HCT116 (cell line): ENCODE results near the gene ASAP2. TPM values are rescaled to one million over a fixed set of nuclear protein-coding genes. Genes with fewer than 3 reads are reported as not detected.

Experiments
- ATAC-seq: fragments of 200-7000 bp; cut with Tn5 transposase; 2 replicates; pipeline ENCODE4 v1.9.1; 2020; ENCODE audit warnings: mild to moderate bottlenecking, moderate library complexity
- BruUV-seq: library from RNA; stranded (reverse); fragments of 400-500 nt; replicated peaks from 2 replicates; lab custom pipeline; 2021; lab: Mats Ljungman, UMichigan
- CTCF ChIA-PET: fragments of 300-600 bp; sonication (Branson Sonifier 250); formaldehyde crosslinking; loops from one replicate; lab custom pipeline; 2021; ENCODE audit warnings: antibody characterized with exemption; lab: Charles Lee
- POLR2A ChIA-PET: fragments of 300-600, 350-600 bp; sonication (Branson Sonifier 250); formaldehyde crosslinking; loops from one replicate; lab custom pipeline; 2021; ENCODE audit warnings: antibody characterized with exemption; lab: Charles Lee
- RAD21 ChIA-PET, 2 experiments: fragments of 300-600 bp; sonication (Branson Sonifier 250); formaldehyde crosslinking; loops; one replicate each; lab custom pipeline; 2023; ENCODE audit warnings: low total read pairs in 2 of 2; ENCODE audit not compliant: uncharacterized antibody in 2 of 2, unreplicated experiment in 2 of 2, low non-redundant PET in 1 of 2; lab: Charles Lee
- DNase-seq: peaks from one replicate; pipeline ENCODE4 v3.0.0-alpha.2; 2010; ENCODE audit warnings: low read depth, low spot score
- H2AFZ ChIP-seq: fragments of 200-600 bp; shearing (Covaris generic), sonication (generic); 2 replicates; pipeline ENCODE4 v1.6.1; 2017; ENCODE audit warnings: low read depth, mixed run types, mixed read lengths, antibody characterized with exemption, low read length; ENCODE audit not compliant: poor library complexity, severe bottlenecking
- H3K27ac ChIP-seq: 2 replicates; pipeline ENCODE4 v1.5.1; 2012; ENCODE audit warnings: low read depth, low read length
- H3K27me3 ChIP-seq: fragments of 200-600 bp; sonication (generic); 2 replicates; pipeline ENCODE4 v1.6.1; 2016; ENCODE audit warnings: mixed run types, low read length, mixed read lengths; ENCODE audit not compliant: insufficient read depth
- H3K36me3 ChIP-seq, 2 experiments: fragments of 200-500 bp in 1 of 2; fragments of 200-600 bp in 1 of 2; sonication (Bioruptor generic) in 1 of 2; sonication (generic) in 1 of 2; 2 replicates each; pipeline versions ENCODE4 v1.5.1 to v1.6.1; 2014 to 2016; ENCODE audit warnings: low read length in 2 of 2, inconsistent platforms in 1 of 2, mixed read lengths in 1 of 2, mixed run types in 1 of 2; ENCODE audit not compliant: insufficient read depth in 2 of 2, control insufficient read depth in 1 of 2
- H3K4me1 ChIP-seq, 2 experiments: fragments of 200-600 bp in 1 of 2; sonication (generic) in 1 of 2; 2 replicates each; pipeline versions ENCODE4 v1.5.1 to v1.6.1; 2012 to 2017; ENCODE audit warnings: low read length in 2 of 2, inconsistent platforms in 1 of 2, mild to moderate bottlenecking in 1 of 2, mixed read lengths in 1 of 2, mixed run types in 1 of 2, moderate library complexity in 1 of 2; ENCODE audit not compliant: insufficient read depth in 2 of 2, control insufficient read depth in 1 of 2
- H3K4me2 ChIP-seq: fragments of 200-600 bp; sonication (generic); 2 replicates; pipeline ENCODE4 v1.6.1; 2017; ENCODE audit warnings: mixed run types, low read length, mixed read lengths
- H3K4me3 ChIP-seq, 2 experiments: fragments of 200-600 bp in 1 of 2; sonication (generic) in 1 of 2; replicated peaks in 1 of 2; 2 replicates each; pipeline ENCODE4 v1.5.1; 2011 to 2016; ENCODE audit warnings: low read length in 2 of 2, control low read depth in 1 of 2, low read depth in 1 of 2, mild to moderate bottlenecking in 1 of 2, mixed read lengths in 1 of 2, mixed run types in 1 of 2
- H3K79me2 ChIP-seq: fragments of 200-600 bp; sonication (generic); 2 replicates; pipeline ENCODE4 v1.6.1; 2017; ENCODE audit warnings: mild to moderate bottlenecking, mixed run types, low read length, moderate library complexity, mixed read lengths; ENCODE audit not compliant: insufficient read depth
- H3K9ac ChIP-seq: fragments of 200-600 bp; sonication (generic); 2 replicates; pipeline ENCODE4 v1.6.1; 2016; ENCODE audit warnings: low read length, mixed read lengths
- H3K9me2 ChIP-seq: fragments of 200-600 bp; sonication (generic), shearing (Covaris generic); 2 replicates; pipeline ENCODE4 v1.6.1; 2017; ENCODE audit warnings: mixed run types, mild to moderate bottlenecking, moderate library complexity; ENCODE audit not compliant: insufficient read depth
- H3K9me3 ChIP-seq, 2 experiments: fragments of 200-500 bp in 1 of 2; fragments of 200-600 bp in 1 of 2; sonication (Bioruptor generic) in 1 of 2; sonication (generic) in 1 of 2; 2 replicates each; pipeline ENCODE4 v1.6.1; 2014 to 2017; ENCODE audit warnings: low read length in 2 of 2, mixed read lengths in 2 of 2, inconsistent platforms in 1 of 2, low read depth in 1 of 2, mild to moderate bottlenecking in 1 of 2, mixed run types in 1 of 2, moderate library complexity in 1 of 2; ENCODE audit not compliant: control insufficient read depth in 1 of 2, insufficient read depth in 1 of 2
- H4K20me1 ChIP-seq: fragments of 200-600 bp; sonication (generic), shearing (Covaris generic); 2 replicates; pipeline ENCODE4 v1.6.1; 2017; ENCODE audit warnings: mixed run types, mild to moderate bottlenecking, moderate library complexity; ENCODE audit not compliant: insufficient read depth
- EGR1 ChIP-seq: IDR thresholded peaks from 2 replicates; pipeline ENCODE4 v1.6.1; 2012; ENCODE audit warnings: low read depth
- EZH2 ChIP-seq: fragments of 200-600 bp; sonication (generic); IDR thresholded peaks from 2 replicates; pipeline ENCODE4 v1.6.1; 2017; ENCODE audit warnings: antibody characterized with exemption, mixed run types
- EZH2phosphoT487 ChIP-seq: fragments of 200-600 bp; IDR thresholded peaks from 2 replicates; pipeline ENCODE4 v1.6.1; 2018; ENCODE audit warnings: antibody characterized with exemption, borderline replicate concordance
- FOSL1 ChIP-seq: IDR thresholded peaks from 2 replicates; pipeline ENCODE4 v1.6.1; 2012; ENCODE audit warnings: low read depth
- JUND ChIP-seq: IDR thresholded peaks from 2 replicates; pipeline ENCODE4 v1.6.1; 2012
- MAX ChIP-seq: IDR thresholded peaks from 2 replicates; pipeline ENCODE4 v1.6.1; 2012
- POLR2A ChIP-seq: IDR thresholded peaks from 2 replicates; pipeline ENCODE4 v1.7.0; 2011; ENCODE audit warnings: borderline replicate concordance; ENCODE audit not compliant: insufficient read depth, insufficient read length; ENCODE audit errors: extremely low read depth
- POLR2AphosphoS5 ChIP-seq: IDR thresholded peaks from 2 replicates; pipeline ENCODE4 v1.6.1; 2011; ENCODE audit warnings: mild to moderate bottlenecking, low read depth, low read length, moderate library complexity
- RAD21 ChIP-seq: IDR thresholded peaks from 2 replicates; pipeline ENCODE4 v1.6.1; 2012; ENCODE audit warnings: low read depth, mild to moderate bottlenecking
- SIN3A ChIP-seq: IDR thresholded peaks from 2 replicates; pipeline ENCODE4 v1.6.1; 2012; ENCODE audit warnings: low read depth
- SP1 ChIP-seq: IDR thresholded peaks from 2 replicates; pipeline ENCODE4 v1.6.1; 2012; ENCODE audit warnings: low read depth
- SRF ChIP-seq: IDR thresholded peaks from 2 replicates; pipeline ENCODE4 v1.6.1; 2012; ENCODE audit warnings: low read depth
- TCF7L2 ChIP-seq: IDR thresholded peaks from 2 replicates; pipeline ENCODE4 v1.7.0; 2011; ENCODE audit warnings: borderline replicate concordance, inconsistent platforms; ENCODE audit not compliant: insufficient read depth, insufficient read length; ENCODE audit errors: extremely low read depth
- YY1 ChIP-seq: IDR thresholded peaks from 2 replicates; pipeline ENCODE4 v1.6.1; 2011; ENCODE audit warnings: low read length, low read depth, moderate library complexity, mild to moderate bottlenecking; ENCODE audit not compliant: insufficient replicate concordance; ENCODE audit errors: extremely low read depth
- ZBTB33 ChIP-seq: IDR thresholded peaks from 2 replicates; pipeline ENCODE4 v1.6.1; 2011; ENCODE audit warnings: mild to moderate bottlenecking, low read length, moderate library complexity; ENCODE audit not compliant: insufficient replicate concordance; ENCODE audit errors: extremely low read depth
- ZFX ChIP-seq: fragments of 450-650 bp; IDR thresholded peaks from 2 replicates; pipeline ENCODE4 v1.6.1; 2017
- ZNF274 ChIP-seq: fragments of 200-500 bp; sonication (Bioruptor generic); IDR thresholded peaks from 2 replicates; pipeline ENCODE4 v1.6.1; 2014; ENCODE audit warnings: mild to moderate bottlenecking, low read depth, low read length, inconsistent platforms
- intact Hi-C: fragments of 100-400 bp; cut with micrococcal nuclease; formaldehyde crosslinking; loops from 2 replicates; pipeline ENCODE4 v1.10.0; 2022
- total RNA-seq: library from RNA; stranded (reverse); gene quantifications from one replicate; pipeline ENCODE4 v1.2.1, GENCODE V29; 2021; ENCODE audit not compliant: unreplicated experiment
- TF ChIP-seq, protein P1 (sequence below): IDR thresholded peaks from 2 replicates; pipeline ENCODE4 v1.6.1; 2012
- TF ChIP-seq, protein P2 (sequence below), 3 experiments: fragments of 200-600 bp in 1 of 3; sonication (generic) in 1 of 3; IDR thresholded peaks in 2 of 3; conservative IDR thresholded peaks in 1 of 3; 2 replicates each; pipeline ENCODE4 v1.5.1; 2012 to 2017; ENCODE audit warnings: low read depth in 2 of 3, low read length in 2 of 3, antibody characterized with exemption in 1 of 3, borderline replicate concordance in 1 of 3, control low read depth in 1 of 3, mild to moderate bottlenecking in 1 of 3, mixed read lengths in 1 of 3, mixed run types in 1 of 3, moderate library complexity in 1 of 3; ENCODE audit not compliant: insufficient read depth in 1 of 3

ASAP2 gene
- total RNA-seq, 1 experiment from 2014 or later: 16.5 TPM

- Histone ChIP-seq H3K27me3 (no peaks in the 10 kb centered on the region), H3K4me3 (no peak overlapping the region), H2AFZ (no peak overlapping the region), H3K27ac (no peak overlapping the region), H3K4me1 (peaks cover 0 to 12% of the 10 kb centered on the region in 2 experiments; a peak in 2 of 4 replicates), H4K20me1 (no peaks in the 10 kb centered on the region), H3K4me2 (no peak overlapping the region), H3K9ac (no peak overlapping the region), H3K36me3 (no peaks in the 10 kb centered on the region), H3K9me2 (no peaks in the 10 kb centered on the region), H3K9me3 (no peaks in the 10 kb centered on the region), H3K79me2 (no peaks in the 10 kb centered on the region)
- CTCF ChIA-PET: no interaction called here
- POLR2A ChIA-PET: no interaction called here
- ATAC-seq (no peak), DNase-seq (no peak)
- RAD21 ChIA-PET: no interaction called here
- no TSS peak for BruUV-seq
- intact Hi-C loops: no loop called here
- TF ChIP-seq ZNF274: no peak
- no peak for TF ChIP-seq FOSL1
- TF ChIP-seq EGR1: no peak
- TF ChIP-seq SP1: no peak
- TF ChIP-seq SIN3A: no peak
- no peak for TF ChIP-seq ZFX
- no peak for TF ChIP-seq JUND
- no peak for TF ChIP-seq TCF7L2
- no peak for TF ChIP-seq YY1
- no peak for TF ChIP-seq EZH2
- no peak for TF ChIP-seq MAX
- no peak for TF ChIP-seq POLR2AphosphoS5
- TF ChIP-seq RAD21: no peak
- TF ChIP-seq, protein P1, sequence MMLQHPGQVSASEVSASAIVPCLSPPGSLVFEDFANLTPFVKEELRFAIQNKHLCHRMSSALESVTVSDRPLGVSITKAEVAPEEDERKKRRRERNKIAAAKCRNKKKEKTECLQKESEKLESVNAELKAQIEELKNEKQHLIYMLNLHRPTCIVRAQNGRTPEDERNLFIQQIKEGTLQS: no peak
- TF ChIP-seq, protein P2, sequence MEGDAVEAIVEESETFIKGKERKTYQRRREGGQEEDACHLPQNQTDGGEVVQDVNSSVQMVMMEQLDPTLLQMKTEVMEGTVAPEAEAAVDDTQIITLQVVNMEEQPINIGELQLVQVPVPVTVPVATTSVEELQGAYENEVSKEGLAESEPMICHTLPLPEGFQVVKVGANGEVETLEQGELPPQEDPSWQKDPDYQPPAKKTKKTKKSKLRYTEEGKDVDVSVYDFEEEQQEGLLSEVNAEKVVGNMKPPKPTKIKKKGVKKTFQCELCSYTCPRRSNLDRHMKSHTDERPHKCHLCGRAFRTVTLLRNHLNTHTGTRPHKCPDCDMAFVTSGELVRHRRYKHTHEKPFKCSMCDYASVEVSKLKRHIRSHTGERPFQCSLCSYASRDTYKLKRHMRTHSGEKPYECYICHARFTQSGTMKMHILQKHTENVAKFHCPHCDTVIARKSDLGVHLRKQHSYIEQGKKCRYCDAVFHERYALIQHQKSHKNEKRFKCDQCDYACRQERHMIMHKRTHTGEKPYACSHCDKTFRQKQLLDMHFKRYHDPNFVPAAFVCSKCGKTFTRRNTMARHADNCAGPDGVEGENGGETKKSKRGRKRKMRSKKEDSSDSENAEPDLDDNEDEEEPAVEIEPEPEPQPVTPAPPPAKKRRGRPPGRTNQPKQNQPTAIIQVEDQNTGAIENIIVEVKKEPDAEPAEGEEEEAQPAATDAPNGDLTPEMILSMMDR (IDR thresholded peaks at IDR 0.05 in 2 of 3, conservative IDR thresholded peaks at IDR 0.05 in 1 of 3; ENCODE audit: borderline replicate concordance in 1 of 3, insufficient read depth in 1 of 3, low read depth in 2 of 3, low read length in 2 of 3): no peak
- TF ChIP-seq SRF: no peak
- no peak for TF ChIP-seq ZBTB33
- no peak for TF ChIP-seq POLR2A
- TF ChIP-seq EZH2phosphoT487: no peak
Measured at GRCh38 chr2:9187620-9188214, 18.9 kb upstream of the ASAP2 start.
